ENCODE measurements around the gene SULT1B1.

Gene SULT1B1

DNA sequence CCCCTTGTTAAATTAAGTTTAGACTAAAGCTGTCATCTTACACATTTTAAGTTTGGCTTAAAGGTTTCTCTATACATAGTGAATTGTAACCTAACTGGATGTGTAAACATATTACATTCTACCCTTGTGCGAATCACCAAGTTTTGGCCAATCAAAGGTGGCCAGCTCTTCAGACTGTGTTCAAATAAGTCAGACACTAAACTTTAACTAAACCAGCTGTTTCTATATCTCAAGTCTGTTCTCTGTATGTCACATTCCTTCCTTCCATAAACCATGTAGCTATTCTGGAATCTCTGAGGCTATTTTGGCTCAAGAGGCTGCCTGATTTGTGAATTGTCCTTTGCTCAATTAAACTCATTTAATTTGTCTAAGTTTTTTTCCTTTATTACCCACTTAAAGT is 6.7 kb downstream of the SULT1B1 start:
- no peak overlapping the region for H3K4ac ChIP-seq (ENCODE audit: low read depth, low read length)

DNA sequence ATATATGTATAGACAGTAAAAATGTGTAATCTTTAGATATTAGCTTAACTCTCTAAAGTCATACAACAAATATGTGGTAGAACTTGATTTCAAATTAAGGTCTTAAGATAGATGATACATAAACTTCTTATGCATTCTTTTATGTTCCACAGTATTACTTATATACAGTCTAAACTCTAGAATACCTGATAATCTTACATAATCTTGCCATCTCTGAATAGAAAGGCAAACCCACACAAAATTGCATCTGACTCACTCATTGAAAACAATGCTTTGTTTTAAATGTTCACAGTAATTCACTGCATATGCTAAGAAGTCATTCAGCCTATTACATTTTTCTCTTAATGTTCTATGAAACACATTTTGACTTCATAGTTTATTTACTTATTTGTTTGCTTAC is 10.1 kb downstream of the SULT1B1 start:
- Histone ChIP-seq H2BK120ac (ENCODE audit: insufficient read depth, low read length, poor library complexity) (no peak overlapping the region), H2BK12ac (ENCODE audit: low read length) (no peak overlapping the region), H3K36me3 (ENCODE audit: control insufficient read depth in 1 of 2, insufficient read depth in 2 of 2, low read length in 2 of 2) (no peaks in the 10 kb centered on the region), H3K4me3 (ENCODE audit: low read depth, low read length) (no peak overlapping the region), H4K12ac (ENCODE audit: low read depth, low read length) (no peak overlapping the region), H3K4me1 (ENCODE audit: control insufficient read depth in 1 of 2, insufficient read depth in 2 of 2, low read length in 2 of 2) (peaks cover 0 to 2% of the 10 kb centered on the region in 2 experiments), H3K9me3 (ENCODE audit: insufficient read depth, low read depth, low read length) (no peaks in the 10 kb centered on the region), H3K14ac (ENCODE audit: low read length) (no peak overlapping the region), H2AFZ (ENCODE audit: insufficient read depth, low read length, poor library complexity) (no peak overlapping the region), H3K27me3 (ENCODE audit: insufficient read depth, low read length) (no peaks in the 10 kb centered on the region), H3K4me2 (ENCODE audit: low read length) (no peak overlapping the region), H3K79me1 (ENCODE audit: low read length) (no peaks in the 10 kb centered on the region), H3K18ac (ENCODE audit: low read length) (no peak overlapping the region), H3K27ac (ENCODE audit: low read depth, low read length) (no peak overlapping the region), H3K79me2 (ENCODE audit: control insufficient read depth, insufficient read depth, low read length, poor library complexity) (no peaks in the 10 kb centered on the region), H4K91ac (ENCODE audit: low read depth, low read length) (no peak overlapping the region), H3K23ac (ENCODE audit: low read length) (no peak overlapping the region), H2BK5ac (ENCODE audit: low read depth, low read length, poor library complexity) (no peak overlapping the region), H4K8ac (ENCODE audit: low read depth, low read length) (no peak overlapping the region), H3K4ac (ENCODE audit: low read depth, low read length) (no peak overlapping the region), H3K9ac (ENCODE audit: low read length) (no peak overlapping the region), H2AK5ac (ENCODE audit: low read length) (no peak overlapping the region)
- DNase-seq = peak; percentile 8 to 77

More for the DNA sequence above, 6.7 kb downstream of the SULT1B1 start:
- no peak overlapping the region for H2AK5ac ChIP-seq (ENCODE audit: low read length)
- no peak overlapping the region for H3K4me2 ChIP-seq (ENCODE audit: low read length)
- H3K18ac ChIP-seq (ENCODE audit: low read length) = no peak overlapping the region
- no peak overlapping the region for H2BK12ac ChIP-seq (ENCODE audit: low read length)
- no peaks in the 10 kb centered on the region for H3K79me1 ChIP-seq (ENCODE audit: low read length)
- H3K27ac ChIP-seq (ENCODE audit: low read depth, low read length) = no peak overlapping the region
- no peak for DNase-seq
- H3K4me1 ChIP-seq (ENCODE audit: control insufficient read depth in 1 of 2, insufficient read depth in 2 of 2, low read length in 2 of 2) = no peaks in the 10 kb centered on the region
- no peak overlapping the region for H4K12ac ChIP-seq (ENCODE audit: low read depth, low read length)
- no peak overlapping the region for H2BK120ac ChIP-seq (ENCODE audit: insufficient read depth, low read length, poor library complexity)
- no peaks in the 10 kb centered on the region for H3K36me3 ChIP-seq (ENCODE audit: control insufficient read depth in 1 of 2, insufficient read depth in 2 of 2, low read length in 2 of 2)
- no peak overlapping the region for H3K14ac ChIP-seq (ENCODE audit: low read length)
- no peak overlapping the region for H2AFZ ChIP-seq (ENCODE audit: insufficient read depth, low read length, poor library complexity)
- no peaks in the 10 kb centered on the region for H3K79me2 ChIP-seq (ENCODE audit: control insufficient read depth, insufficient read depth, low read length, poor library complexity)
- no peak overlapping the region for H3K4me3 ChIP-seq (ENCODE audit: low read depth, low read length)
- no peak overlapping the region for H4K8ac ChIP-seq (ENCODE audit: low read depth, low read length)
- no peak overlapping the region for H2BK5ac ChIP-seq (ENCODE audit: low read depth, low read length, poor library complexity)
- no peak overlapping the region for H4K91ac ChIP-seq (ENCODE audit: low read depth, low read length)
- H3K27me3 ChIP-seq (ENCODE audit: insufficient read depth, low read length) = no peaks in the 10 kb centered on the region
- no peak overlapping the region for H3K23ac ChIP-seq (ENCODE audit: low read length)
- H3K9me3 ChIP-seq (ENCODE audit: insufficient read depth, low read depth, low read length) = no peaks in the 10 kb centered on the region
- no CpG with 5 or more reads among the region's 1 CpG for WGBS (ENCODE audit: extremely low coverage, insufficient coverage, insufficient read length)
- H3K9ac ChIP-seq (ENCODE audit: low read length) = no peak overlapping the region

DNA sequence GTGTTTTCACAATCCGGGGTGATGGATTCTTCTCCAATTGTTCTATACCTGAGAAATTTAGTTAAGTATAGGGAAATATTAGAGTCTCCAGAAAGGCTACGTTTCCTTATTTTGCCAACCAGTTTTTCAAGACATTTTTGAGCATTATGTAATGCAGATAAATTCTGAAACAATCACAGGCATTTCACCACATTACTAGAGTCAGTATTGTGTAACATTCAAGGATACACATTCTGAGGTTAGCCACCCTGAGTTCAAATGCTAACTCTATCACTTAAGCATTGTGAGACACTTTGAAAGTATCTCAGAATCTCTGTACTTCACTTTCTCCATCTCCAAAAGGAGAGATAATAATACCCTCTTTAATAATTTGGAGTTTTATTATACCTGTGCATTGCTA is 10.6 kb downstream of the SULT1B1 start:
- Histone ChIP-seq H3K23ac (ENCODE audit: low read length) (no peak overlapping the region), H4K8ac (ENCODE audit: low read depth, low read length) (no peak overlapping the region), H4K91ac (ENCODE audit: low read depth, low read length) (no peak overlapping the region), H2BK120ac (ENCODE audit: insufficient read depth, low read length, poor library complexity) (no peak overlapping the region), H3K4me3 (ENCODE audit: low read depth, low read length) (no peak overlapping the region), H2BK5ac (ENCODE audit: low read depth, low read length, poor library complexity) (no peak overlapping the region), H2AFZ (ENCODE audit: insufficient read depth, low read length, poor library complexity) (no peak overlapping the region), H2BK12ac (ENCODE audit: low read length) (no peak overlapping the region), H3K18ac (ENCODE audit: low read length) (no peak overlapping the region), H3K9ac (ENCODE audit: low read length) (no peak overlapping the region), H3K4me2 (ENCODE audit: low read length) (no peak overlapping the region), H3K4me1 (ENCODE audit: control insufficient read depth in 1 of 2, insufficient read depth in 2 of 2, low read length in 2 of 2) (peaks cover 0 to 2% of the 10 kb centered on the region in 2 experiments), H3K79me2 (ENCODE audit: control insufficient read depth, insufficient read depth, low read length, poor library complexity) (no peaks in the 10 kb centered on the region), H2AK5ac (ENCODE audit: low read length) (no peak overlapping the region), H3K14ac (ENCODE audit: low read length) (no peak overlapping the region), H3K27ac (ENCODE audit: low read depth, low read length) (no peak overlapping the region), H3K9me3 (ENCODE audit: insufficient read depth, low read depth, low read length) (no peaks in the 10 kb centered on the region), H3K36me3 (ENCODE audit: control insufficient read depth in 1 of 2, insufficient read depth in 2 of 2, low read length in 2 of 2) (no peaks in the 10 kb centered on the region), H3K27me3 (ENCODE audit: insufficient read depth, low read length) (no peaks in the 10 kb centered on the region), H3K79me1 (ENCODE audit: low read length) (no peaks in the 10 kb centered on the region), H4K12ac (ENCODE audit: low read depth, low read length) (no peak overlapping the region), H3K4ac (ENCODE audit: low read depth, low read length) (no peak overlapping the region)
- DNase-seq = peak; percentile 35 to 95
- WGBS (ENCODE audit: extremely low coverage, insufficient coverage, insufficient read length) = no CpG with 5 or more reads among the region's 2 CpGs

DNA sequence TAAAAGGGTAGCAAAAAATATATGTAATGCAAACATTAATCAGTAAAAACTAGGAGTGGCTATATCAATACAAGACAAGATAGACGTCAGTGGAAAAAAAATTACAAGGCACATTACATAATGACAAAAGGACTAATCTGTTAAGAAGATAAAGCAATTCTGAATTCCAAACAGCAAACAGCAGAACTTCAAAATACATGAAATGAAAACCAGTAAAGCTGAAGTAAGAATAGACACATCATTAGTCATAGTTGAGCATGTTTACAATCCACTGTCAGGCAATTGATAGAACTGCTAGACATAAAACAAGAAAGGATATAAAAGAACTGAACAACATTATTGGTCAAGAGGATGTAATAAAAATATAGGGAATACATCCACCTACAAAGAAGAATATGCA is 12.2 kb downstream of the SULT1B1 start:
- no peak overlapping the region for H2AFZ ChIP-seq (ENCODE audit: insufficient read depth, low read length, poor library complexity)
- H2AK5ac ChIP-seq (ENCODE audit: low read length) = no peak overlapping the region
- H2BK12ac ChIP-seq (ENCODE audit: low read length) = no peak overlapping the region
- no peak overlapping the region for H3K4me3 ChIP-seq (ENCODE audit: low read depth, low read length)
- H2BK5ac ChIP-seq (ENCODE audit: low read depth, low read length, poor library complexity) = no peak overlapping the region
- no peak overlapping the region for H3K4me2 ChIP-seq (ENCODE audit: low read length)
- no peak overlapping the region for H3K23ac ChIP-seq (ENCODE audit: low read length)
- no peak overlapping the region for H4K91ac ChIP-seq (ENCODE audit: low read depth, low read length)
- no peak overlapping the region for H3K9ac ChIP-seq (ENCODE audit: low read length)
- no CpG with 5 or more reads among the region's 1 CpG for WGBS (ENCODE audit: extremely low coverage, insufficient coverage, insufficient read length)
- H4K12ac ChIP-seq (ENCODE audit: low read depth, low read length) = no peak overlapping the region
- peaks cover 0 to 2% of the 10 kb centered on the region in 2 experiments for H3K4me1 ChIP-seq (ENCODE audit: control insufficient read depth in 1 of 2, insufficient read depth in 2 of 2, low read length in 2 of 2)
- no peaks in the 10 kb centered on the region for H3K79me2 ChIP-seq (ENCODE audit: control insufficient read depth, insufficient read depth, low read length, poor library complexity)
- H3K18ac ChIP-seq (ENCODE audit: low read length) = no peak overlapping the region
- no peaks in the 10 kb centered on the region for H3K36me3 ChIP-seq (ENCODE audit: control insufficient read depth in 1 of 2, insufficient read depth in 2 of 2, low read length in 2 of 2)
- H3K14ac ChIP-seq (ENCODE audit: low read length) = no peak overlapping the region
- no peak overlapping the region for H3K4ac ChIP-seq (ENCODE audit: low read depth, low read length)
- no peaks in the 10 kb centered on the region for H3K79me1 ChIP-seq (ENCODE audit: low read length)
- no peak overlapping the region for H4K8ac ChIP-seq (ENCODE audit: low read depth, low read length)
- peak in 1 of 2 donors; percentile 74 for DNase-seq
- peaks cover 6% of the 10 kb centered on the region for H3K9me3 ChIP-seq (ENCODE audit: insufficient read depth, low read depth, low read length)
- H2BK120ac ChIP-seq (ENCODE audit: insufficient read depth, low read length, poor library complexity) = no peak overlapping the region
- no peak overlapping the region for H3K27ac ChIP-seq (ENCODE audit: low read depth, low read length)
- no peaks in the 10 kb centered on the region for H3K27me3 ChIP-seq (ENCODE audit: insufficient read depth, low read length)

Measured in trophoblast cell (in vitro differentiated cells and primary cell).